HG03060 (cell line): ENCODE results near the gene WWP2.

Source experiments
- ATAC-seq: cut with Tn5 transposase; IDR thresholded peaks from one replicate; pipeline ENCODE4 v1.9.1; 2021; ENCODE audit warnings: low read depth, moderate number of reproducible peaks; ENCODE audit not compliant: unreplicated experiment

WWP2 gene

DNA sequence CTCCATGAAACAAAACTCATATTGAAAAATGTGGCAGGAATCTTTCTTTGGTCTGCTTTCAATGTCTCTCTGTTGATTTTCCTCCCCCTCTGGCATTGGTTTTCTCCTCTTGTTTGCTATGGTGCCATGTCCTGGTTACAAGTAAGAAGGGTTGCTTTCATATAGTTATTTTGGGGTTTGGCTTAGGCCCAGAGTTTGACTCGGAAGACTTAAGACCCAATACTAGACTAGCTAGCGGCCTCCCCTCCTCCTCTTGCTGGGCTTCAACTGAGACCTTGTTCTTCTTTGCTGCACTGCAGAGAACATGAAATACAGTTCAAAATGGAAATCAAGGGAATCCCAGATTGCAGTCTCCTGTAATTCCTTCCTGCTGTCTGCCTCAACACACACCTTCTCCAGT lies 159.0 kb downstream of the WWP2 start:
- ATAC-seq, result no peak

DNA sequence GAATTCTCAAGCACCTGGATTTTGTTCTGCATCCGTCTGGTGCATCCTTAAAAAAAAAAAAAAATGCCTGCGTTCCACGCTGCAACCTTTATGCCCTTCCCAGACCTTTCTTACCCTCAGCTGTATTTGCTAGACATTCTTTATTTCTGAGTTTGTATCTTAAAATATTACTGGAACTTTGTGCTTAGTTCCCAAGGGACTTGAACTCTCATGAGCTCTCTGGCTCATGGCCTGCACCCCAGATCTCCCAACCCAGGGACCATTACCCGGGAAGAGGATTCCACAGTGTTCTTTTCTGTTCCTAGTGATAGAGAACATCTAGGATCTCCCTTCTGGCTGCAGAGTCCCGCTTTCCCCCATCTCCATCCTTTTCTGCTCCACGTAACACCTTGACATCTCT lies 160.1 kb downstream of the WWP2 start:
- no peak for ATAC-seq

DNA sequence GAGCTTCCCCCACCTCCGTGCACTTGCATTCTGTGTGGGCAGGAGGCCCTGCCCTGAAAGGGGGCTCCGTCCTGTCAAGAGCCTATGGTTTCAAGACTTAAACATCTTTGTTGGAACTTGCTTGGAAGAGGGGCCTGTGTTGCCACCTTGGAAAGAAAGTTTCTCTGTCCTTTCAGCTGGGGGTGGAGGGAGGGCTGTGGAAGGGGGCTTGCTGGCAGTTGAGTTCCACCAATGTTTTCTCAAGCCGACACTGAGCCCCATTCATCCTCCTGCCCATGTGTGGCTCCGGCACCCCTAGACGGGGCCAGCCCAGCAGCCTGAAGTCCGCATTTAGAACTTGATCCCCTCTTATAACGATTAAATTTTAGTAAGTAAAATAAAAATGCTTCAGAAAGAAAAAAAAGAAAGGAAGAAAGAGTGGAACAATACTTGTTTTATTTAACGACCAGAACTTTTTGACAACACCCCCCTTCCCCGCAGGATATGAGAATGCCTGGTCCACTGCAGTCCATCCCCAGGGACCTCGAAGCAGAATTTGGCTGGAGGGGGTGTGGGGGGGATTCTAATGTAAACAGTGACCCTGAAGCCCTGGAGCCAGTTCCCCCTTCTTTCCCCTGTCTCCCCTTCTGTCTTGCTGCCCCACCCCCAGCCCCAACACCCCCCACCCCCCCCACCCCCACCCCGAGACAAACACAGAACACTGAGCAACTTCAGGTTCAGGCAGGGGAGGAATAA lies 162.1 kb downstream of the WWP2 start:
- ATAC-seq, result no peak

DNA sequence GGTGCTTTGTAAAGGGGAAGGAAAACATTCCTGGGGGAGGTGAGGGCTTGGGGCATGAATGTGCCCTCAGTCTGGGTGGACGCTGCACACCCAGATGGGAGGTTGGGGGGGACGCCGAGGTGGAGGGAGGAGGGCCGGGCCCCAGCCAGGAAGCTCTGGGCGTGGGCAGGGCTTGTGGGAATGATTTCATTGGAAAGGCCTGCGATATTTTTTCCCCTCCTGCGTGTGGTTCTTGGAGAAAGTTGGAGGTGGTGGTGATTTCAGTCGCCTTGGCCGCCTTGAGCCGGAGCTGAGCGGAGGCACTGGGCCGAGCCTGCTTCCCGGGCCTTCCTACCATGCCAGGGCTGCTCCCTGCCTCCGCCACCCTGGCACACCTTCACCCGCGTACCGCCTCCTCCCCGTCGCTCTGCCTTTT lies 162.7 kb downstream of the WWP2 start:
- no peak for ATAC-seq

DNA sequence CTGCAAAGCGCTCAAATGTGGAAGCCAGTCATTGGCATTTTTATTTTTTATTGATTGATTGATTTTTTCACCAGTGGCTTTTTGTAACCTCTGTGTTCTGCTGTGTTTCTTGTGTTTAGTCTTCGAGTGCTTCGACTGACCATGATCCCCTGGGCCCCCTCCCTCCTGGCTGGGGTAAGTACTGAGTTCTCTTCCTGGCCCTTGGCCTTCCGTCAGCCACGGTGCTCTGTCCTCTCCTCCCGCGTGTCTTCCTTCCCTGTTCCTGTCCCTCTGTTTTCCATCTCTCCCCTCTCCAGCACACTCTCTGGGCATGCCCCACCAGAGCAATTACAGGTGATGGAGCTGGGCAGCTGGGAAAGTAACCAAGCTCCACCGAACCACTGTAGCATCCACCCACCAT lies 163.2 kb downstream of the WWP2 start:
- ATAC-seq, result no peak

DNA sequence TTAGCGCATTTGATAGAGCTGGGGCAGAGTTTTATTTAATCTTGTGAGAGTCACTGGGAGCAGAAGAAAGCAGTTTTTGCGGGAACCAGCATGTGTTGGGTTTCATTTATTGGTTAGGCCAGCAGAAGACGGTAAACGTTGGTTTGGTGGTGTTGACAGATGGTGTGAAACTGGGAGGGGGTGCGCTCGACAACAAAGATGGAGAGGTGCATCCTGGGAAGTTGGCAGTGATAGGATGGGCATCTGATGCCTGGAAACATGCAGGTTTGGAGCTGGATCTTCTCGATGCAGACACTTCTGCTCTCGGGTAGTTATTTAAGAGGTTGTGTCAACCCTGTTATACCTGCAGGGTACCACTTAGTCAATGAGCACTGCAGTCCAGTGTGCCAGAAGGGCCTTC lies 164.1 kb downstream of the WWP2 start:
- ATAC-seq, result no peak

DNA sequence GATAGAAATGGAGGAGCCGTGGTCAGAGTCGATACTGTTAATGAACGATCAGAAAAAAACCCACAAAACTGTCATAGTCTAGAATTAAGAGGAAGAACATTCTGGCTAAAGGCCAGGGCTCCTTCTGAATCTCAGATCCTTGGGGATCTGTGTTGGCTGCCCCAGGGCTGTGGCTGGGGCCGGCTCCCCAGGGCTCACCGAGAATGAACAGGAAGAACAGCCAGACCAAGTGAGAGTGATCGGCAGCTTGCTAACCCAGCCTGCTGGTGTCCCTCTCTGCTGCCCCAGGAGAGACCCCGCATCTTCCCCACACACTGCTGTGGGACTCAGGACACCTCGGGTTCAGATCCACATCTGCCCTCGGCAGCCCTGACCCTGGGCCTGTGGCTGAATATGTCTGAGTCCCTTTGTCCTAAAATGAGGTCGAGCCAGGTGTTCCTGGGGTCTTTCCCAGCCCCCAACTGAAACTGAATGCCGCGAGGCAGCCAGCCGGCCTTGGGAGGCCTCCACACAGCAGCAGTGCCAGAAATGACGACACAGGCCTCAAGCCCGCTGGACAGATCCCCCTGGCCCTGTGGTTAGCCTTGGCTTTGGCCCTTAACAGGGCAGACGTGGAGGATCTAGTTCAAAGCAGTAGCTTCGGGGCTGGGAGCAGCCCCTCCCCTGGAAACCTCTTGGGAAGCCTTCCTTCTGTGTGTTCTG lies 165.1 kb downstream of the WWP2 start:
- ATAC-seq, result no peak

DNA sequence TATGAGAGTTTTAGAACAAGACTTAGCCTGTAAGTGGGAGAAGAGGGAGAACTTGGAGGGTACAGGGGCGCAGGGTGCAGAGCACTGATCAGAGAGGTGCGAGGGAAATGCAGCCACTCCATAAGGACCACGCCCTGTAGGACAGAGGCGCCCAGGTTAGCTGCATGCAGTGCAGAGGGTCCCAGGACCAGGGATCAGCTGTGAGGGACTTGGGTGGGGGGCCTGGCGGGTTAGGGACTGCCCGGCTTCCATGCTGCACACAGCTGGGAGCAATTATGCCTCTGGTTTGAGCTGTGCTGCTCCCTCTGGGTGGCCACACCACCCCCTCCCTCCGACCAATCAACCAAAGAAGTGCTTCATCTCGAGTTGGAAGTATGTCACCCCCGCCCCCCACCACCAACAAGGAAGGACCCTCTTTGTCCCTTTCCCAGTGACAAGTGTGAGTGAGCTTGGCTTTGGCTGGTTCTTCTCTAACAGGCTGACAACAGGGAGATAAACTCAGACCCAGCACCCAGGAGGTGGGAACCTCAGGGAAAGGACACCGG lies 166.8 kb downstream of the WWP2 start:
- no peak for ATAC-seq

DNA sequence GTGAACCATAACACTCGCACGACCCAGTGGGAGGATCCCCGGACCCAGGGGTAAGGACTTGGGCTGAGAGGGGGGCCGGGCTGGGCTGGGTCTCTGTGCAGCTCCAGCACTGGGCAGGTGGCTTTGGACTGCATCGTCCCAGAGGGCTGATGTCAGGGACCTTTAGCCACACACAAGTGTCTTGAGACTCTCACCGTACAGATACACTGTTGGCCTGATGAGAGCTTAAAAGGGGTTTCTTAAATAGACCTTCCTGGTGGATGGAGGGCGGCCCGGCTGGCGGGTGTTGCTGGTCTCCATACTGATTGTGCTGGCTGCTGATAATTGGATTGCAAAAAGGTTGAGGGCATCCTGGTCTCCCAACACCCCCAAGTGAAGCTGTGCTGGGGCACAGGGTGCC lies 167.3 kb downstream of the WWP2 start:
- no peak for ATAC-seq

DNA sequence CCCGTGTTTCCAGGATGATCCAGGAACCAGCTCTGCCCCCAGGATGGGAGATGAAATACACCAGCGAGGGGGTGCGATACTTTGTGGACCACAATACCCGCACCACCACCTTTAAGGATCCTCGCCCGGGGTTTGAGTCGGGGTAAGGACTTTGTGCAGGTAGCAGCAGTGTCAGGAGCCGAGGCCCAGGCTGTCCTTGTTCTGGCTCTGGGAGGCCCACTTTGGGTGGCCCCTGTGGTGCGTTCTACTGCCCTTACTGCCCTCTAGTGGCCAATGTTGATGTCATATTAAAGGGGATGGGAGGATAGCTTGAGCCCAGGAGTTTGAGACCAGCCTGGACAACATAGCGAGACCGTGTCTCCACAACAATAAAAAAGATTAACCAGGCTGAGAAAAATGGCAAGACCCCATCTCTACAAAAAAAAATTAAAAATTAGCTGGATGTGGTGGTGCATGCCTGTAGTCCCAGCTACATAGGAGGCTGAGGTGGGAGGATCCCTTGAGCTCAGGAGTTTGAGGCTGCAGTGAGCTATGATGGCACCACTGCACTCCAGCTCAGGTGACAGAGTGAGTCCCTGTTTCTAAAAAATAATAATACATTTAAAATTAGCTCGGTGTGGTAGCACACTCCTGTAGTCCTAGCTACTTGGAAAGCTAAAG lies 168.1 kb downstream of the WWP2 start:
- ATAC-seq, result no peak

DNA sequence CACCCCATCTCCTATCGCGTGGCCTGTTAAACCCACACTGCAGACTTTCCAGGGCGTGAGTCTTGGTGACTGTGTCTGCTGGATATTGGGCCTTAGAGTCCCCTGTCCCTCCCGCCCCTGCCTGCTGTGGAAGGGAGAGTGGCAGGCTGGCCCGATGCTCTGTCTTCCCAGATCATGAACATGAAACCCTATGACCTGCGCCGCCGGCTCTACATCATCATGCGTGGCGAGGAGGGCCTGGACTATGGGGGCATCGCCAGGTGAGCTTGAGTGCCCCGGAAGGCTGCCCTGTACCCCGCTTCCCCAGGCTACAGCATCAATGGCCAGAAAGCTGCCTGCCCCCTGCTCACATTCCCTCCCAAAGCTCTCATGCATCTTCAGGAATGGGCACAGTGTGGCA lies 169.5 kb downstream of the WWP2 start:
- no peak for ATAC-seq

DNA sequence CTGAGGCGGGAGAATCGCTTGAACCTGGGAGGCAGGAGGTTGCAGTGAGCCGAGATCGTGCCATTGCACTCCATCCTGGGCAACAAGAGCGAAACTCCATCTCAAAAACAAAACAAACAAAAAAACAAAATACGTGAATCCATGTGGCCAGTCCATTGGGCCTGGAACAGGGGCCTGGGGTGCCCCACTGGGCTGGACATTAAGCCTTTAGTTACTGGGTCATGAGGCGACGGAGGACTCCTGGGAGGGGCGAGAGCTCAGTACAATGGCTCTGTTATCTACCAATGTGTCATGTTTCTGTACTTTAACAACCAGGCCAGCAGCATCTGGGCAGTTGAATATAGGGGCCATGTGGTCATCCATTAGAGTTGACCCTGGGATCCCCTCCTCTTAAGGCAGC lies 170.1 kb downstream of the WWP2 start:
- ATAC-seq, result no peak

DNA sequence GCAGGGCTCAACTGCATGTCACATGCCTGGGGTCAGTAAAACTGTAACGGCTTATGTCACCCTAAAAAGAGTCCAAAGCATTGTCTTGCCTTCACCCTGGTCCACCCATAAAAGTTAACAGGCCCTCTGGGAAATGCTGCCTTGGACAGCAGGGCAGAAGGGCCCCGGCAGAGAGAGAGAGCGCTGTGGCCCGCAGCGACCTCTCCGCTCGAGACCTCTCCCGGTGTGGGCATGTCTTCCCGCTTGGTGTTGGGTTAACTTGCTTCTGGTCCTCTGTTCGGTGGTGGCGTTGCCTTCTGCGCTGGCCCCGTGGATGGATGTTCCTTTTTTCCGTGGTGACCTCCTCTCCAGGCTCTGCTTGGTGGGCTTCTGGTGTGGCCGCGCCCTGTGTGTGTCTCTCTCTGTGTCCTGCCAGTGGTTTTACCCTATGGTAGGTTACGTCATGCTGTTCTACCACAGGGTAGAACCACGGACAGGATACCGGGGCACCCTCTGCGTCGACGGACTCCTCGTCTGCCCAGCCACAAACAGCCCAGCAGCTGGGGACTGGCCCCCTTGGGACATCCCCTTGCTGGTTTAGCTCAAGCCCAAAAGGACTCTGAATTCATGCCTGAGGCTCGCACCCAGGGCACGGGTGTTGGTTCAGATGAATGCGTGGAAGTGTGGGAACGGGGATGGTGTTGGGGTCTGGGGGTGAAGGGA lies 170.7 kb downstream of the WWP2 start:
- no peak for ATAC-seq

DNA sequence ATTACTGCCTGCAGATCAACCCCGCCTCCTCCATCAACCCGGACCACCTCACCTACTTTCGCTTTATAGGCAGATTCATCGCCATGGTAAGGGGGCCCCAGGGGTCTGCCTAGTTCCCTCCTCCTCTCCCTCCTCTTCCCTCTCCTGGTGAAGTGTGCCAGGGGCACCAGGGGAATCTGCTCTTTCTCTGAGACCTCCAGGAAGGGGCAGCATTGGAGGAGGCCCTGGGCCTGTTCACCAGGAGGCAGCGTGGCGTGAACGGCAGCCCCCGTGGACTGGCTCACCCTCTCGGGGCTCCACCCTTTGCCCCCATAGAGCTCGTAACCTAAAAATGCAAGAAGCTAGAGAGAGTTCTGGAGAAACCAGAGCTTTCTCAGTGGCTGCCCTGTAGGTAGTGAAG lies 171.9 kb downstream of the WWP2 start:
- ATAC-seq, result no peak

DNA sequence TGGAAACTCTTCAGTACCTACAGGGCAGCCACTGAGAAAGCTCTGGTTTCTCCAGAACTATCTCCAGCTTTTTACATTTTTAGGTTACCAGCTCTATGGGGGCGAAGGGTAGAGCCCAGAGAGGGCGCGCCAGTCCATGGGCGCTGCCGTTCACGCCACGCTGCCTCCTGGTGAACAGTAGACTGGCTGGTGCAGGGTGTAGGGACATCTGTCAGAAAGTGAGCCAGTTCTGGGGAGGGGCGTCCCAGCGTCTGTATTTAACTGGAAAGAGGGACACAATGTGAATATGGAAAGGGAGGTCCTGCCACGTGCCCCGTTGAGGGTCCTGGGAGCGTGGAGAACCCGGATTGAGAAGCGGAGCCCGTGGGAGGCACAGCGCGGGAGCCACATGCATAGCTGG lies 172.6 kb downstream of the WWP2 start:
- ATAC-seq, result no peak

DNA sequence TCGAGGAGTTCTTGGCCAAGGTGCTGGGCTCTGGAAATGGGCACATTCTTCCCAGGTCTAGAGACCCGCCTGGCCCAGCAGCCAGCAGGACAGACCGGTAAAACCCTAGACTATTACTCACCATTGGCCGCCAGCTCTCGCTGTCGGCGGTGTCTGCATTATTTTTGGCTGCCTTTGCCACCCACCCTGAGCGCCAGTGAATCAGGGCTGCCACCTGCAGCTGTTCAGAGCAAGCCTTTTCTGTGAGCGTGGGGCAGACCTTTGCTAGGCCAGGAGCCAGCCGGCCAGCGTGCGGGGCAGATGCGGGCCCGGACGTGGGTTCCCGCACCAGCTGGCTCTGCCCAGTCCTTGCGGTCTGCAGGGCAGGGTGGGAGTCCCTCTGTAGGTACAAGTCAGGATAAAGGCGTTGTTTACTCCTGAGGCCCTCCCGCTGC lies 173.2 kb downstream of the WWP2 start:
- ATAC-seq, result no peak

DNA sequence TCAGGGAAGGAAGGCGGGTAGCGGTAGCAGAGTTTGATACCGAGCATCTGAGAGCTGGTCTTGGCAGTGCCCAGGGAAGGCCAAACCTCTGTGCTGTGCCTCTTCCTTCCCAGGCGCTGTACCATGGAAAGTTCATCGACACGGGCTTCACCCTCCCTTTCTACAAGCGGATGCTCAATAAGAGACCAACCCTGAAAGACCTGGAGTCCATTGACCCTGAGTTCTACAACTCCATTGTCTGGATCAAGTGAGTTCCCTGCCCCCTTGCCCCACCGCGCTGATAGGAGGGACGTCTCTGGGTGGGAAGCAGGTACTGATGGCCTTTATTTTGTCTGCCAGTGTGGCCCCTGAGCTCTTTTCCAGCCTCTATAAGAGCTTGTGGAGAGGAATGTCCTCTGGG lies 173.6 kb downstream of the WWP2 start:
- ATAC-seq, result no peak

DNA sequence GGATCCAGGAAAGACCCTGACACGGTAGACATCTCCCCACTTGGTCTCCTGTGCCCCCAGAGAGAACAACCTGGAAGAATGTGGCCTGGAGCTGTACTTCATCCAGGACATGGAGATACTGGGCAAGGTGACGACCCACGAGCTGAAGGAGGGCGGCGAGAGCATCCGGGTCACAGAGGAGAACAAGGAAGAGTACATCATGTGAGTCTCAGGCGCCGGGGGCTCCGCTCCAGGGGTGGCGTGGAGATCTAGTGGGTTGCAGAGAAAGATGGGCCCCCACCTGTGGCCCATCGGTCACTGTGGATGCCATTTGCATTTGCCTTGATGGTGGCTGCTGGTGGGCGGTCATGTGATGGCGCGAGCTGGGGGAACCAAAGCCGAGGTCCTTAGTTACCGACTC lies 174.1 kb downstream of the WWP2 start:
- no peak for ATAC-seq

DNA sequence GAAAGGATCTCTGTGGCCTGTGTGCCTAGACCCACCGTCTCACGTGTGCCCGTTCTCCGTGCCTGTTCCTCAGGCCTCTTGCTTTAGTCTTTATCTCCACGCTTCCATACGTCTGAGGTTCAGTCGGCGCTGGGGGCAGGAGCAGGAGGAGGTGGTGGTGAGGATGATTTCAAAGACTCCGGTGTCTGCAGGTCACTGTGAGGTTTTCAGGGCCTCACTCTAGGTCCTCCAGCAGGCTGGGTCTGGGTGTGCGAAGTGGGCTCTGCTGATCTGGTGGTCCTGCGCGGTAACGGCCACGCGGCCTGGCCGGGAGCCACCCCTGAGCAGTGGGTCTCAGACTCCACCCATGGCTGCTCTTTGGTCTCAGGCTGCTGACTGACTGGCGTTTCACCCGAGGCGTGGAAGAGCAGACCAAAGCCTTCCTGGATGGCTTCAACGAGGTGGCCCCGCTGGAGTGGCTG lies 174.6 kb downstream of the WWP2 start:
- ATAC-seq, result no peak

DNA sequence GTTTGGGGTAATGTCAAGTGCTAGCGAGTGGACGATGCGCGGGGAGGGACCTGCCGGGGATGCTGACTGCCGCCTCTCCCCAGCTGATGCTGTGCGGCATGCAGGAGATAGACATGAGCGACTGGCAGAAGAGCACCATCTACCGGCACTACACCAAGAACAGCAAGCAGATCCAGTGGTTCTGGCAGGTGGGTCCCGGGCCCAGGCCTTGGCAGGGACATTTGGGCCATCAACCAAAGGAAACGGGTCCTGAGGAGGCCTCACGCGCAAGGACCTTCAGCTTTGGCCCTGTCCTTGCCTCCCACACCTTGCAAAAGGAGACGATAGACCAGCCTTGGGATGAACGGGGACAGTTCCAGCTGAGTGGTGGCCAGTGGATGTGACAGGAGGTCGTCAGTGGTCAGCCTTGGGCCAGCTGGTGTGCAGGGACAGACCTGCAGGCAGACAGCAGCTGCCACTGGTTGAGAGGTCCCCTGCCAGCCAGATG lies 175.4 kb downstream of the WWP2 start:
- ATAC-seq, result no peak
